ENCODE measurements around the gene AKAP13. TPM values are rescaled to one million over a fixed set of nuclear protein-coding genes. Genes with fewer than 3 reads are reported as not detected.

AKAP13 gene
- total RNA-seq, 2 experiments from 2014 or later = 85.1 to 104 TPM

DNA sequence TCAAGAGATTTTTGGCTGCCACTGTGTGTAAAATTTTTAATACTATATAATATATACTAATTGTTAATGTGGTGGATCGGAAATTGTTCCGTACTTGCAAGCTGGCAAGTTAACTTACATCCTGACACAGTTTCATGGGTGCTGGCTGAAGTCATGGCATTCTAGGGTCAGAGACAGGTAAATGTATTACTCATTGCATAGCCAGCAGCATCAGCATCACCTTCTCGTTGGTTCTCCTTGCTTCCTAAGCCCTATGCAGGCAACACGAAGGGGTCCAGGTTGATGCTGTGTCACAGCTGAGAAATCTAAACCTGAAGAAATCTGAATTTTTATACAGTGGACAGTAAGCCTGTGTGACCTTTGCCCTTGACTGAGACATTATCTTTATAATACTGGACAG, 251.6 kb downstream of the AKAP13 start:
- intact Hi-C loops (cut with DNase I, micrococcal nuclease) = no loop called here

DNA sequence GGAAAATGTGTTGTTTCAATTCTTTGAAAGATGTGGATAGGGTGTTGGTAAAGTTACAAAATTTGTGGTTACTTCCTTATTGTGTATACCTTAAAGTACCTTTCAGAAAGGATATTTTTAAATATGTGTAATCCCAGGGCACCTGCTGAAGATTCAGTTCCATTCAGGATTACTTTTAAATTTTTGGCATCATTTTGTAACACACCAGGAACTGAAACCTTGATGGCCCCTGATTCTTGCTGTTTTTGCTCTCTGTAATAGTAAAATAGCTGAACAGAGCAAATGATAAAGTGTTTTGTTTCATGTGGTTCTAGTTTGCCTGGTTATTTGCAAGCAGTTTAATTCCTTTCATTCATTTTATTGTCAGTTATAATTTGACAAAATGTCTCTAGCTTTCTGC, 253.5 kb downstream of the AKAP13 start:
- POLR2A ChIA-PET = no interaction called here
- no peaks in the 10 kb centered on the region for H3K9me3 Mint-ChIP-seq (ENCODE audit: low read depth)
- H3K27me3 Mint-ChIP-seq = no peaks in the 10 kb centered on the region
- no peak for ATAC-seq
- H3K4me3 Mint-ChIP-seq = no peak overlapping the region
- H3K27ac Mint-ChIP-seq = no peak overlapping the region
- H3K4me1 Mint-ChIP-seq = peaks cover 27% of the 10 kb centered on the region
- DNase-seq = no peak
- CTCF ChIA-PET = interaction anchor here (1.1 kb wide), 1 partner anchor 9 kb away, joined by 4 read pairs; no protein-coding TSS in a partner anchor
- H3K36me3 Mint-ChIP-seq (ENCODE audit: low read depth) = peaks cover 10% of the 10 kb centered on the region
- intact Hi-C loops (cut with DNase I, micrococcal nuclease) = no loop called here

More for the DNA sequence above, 251.6 kb downstream of the AKAP13 start:
- ChIA-PET POLR2A (no interaction called here), CTCF (no interaction called here)
- Mint-ChIP-seq H3K4me1 (peaks cover 32% of the 10 kb centered on the region), H3K4me3 (no peak overlapping the region), H3K27ac (no peak overlapping the region), H3K9me3 (ENCODE audit: low read depth) (no peaks in the 10 kb centered on the region), H3K36me3 (ENCODE audit: low read depth) (peaks cover 14% of the 10 kb centered on the region), H3K27me3 (no peaks in the 10 kb centered on the region)
- no peak for ATAC-seq
- DNase-seq = no peak

DNA sequence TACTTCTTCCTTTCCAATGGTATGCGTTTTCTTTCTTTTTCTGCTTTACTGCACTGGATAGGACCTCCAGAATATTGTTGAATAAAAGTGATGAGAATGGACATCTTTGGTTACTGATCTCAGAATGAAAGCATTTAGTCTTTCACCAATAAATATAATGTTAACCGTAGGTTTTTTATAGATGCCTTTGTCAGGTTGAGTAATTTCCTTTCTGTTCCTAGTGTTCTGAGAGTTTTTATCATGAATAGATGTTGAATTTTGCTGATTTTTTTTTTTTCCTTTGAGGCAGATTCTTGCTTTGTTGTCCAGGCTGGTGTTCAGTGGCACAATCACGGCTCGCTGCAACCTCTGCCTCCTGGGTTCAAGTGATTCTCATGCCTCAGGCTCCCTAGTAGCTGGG, 255.9 kb downstream of the AKAP13 start:
- no peak overlapping the region for H3K27ac Mint-ChIP-seq
- DNase-seq = no peak
- ChIA-PET CTCF (no interaction called here), POLR2A (no interaction called here)
- H3K36me3 Mint-ChIP-seq (ENCODE audit: low read depth) = peaks cover 21% of the 10 kb centered on the region
- H3K9me3 Mint-ChIP-seq (ENCODE audit: low read depth) = no peaks in the 10 kb centered on the region
- intact Hi-C loops (cut with DNase I, micrococcal nuclease) = no loop called here
- H3K4me1 Mint-ChIP-seq = peaks cover 34% of the 10 kb centered on the region
- no peak for ATAC-seq
- no peaks in the 10 kb centered on the region for H3K27me3 Mint-ChIP-seq
- H3K4me3 Mint-ChIP-seq = no peak overlapping the region

DNA sequence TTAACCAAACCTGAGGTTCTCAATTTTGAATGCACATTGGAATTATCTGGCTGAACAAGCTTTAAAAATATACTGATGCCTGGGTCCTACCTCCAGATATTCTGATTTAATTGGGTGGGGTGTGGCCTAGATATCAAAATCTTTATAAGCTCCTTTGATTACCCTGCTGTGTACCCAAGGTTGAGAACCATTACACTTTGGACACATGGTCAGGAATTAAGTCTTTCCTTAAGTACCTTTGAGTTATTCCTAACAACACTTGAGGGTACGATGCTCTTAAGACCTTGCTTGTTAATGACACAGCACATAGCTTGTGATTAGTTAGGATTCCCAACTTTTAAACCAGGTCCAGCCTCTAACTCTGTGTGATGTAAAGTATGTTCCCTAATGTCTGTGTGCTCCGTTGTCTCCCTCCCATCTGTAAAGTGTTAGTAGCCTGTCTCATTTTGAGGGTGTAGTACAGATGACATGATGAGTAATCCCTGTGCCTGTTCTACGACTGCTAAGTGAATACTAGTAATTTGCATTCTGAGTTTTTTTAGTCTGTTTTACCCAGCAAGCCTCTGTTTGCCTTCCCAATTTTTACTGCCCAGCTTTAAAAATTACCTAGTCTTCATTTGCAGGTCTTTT, 259.5 kb downstream of the AKAP13 start:
- no peak for DNase-seq
- Mint-ChIP-seq H3K27ac (peak overlapping the region; percentile 23), H3K9me3 (ENCODE audit: low read depth) (no peaks in the 10 kb centered on the region), H3K36me3 (ENCODE audit: low read depth) (peaks cover 32% of the 10 kb centered on the region), H3K27me3 (no peaks in the 10 kb centered on the region), H3K4me1 (peaks cover 50% of the 10 kb centered on the region), H3K4me3 (no peak overlapping the region)
- peak; percentile 94 for ATAC-seq
- CTCF ChIA-PET = interaction anchor here (1.1 to 1.2 kb wide), 2 partner anchors 17 to 33 kb away, joined by 4 to 6 read pairs; no protein-coding TSS in a partner anchor
- POLR2A ChIA-PET = no interaction called here
- intact Hi-C loops (cut with DNase I, micrococcal nuclease) = no loop called here

DNA sequence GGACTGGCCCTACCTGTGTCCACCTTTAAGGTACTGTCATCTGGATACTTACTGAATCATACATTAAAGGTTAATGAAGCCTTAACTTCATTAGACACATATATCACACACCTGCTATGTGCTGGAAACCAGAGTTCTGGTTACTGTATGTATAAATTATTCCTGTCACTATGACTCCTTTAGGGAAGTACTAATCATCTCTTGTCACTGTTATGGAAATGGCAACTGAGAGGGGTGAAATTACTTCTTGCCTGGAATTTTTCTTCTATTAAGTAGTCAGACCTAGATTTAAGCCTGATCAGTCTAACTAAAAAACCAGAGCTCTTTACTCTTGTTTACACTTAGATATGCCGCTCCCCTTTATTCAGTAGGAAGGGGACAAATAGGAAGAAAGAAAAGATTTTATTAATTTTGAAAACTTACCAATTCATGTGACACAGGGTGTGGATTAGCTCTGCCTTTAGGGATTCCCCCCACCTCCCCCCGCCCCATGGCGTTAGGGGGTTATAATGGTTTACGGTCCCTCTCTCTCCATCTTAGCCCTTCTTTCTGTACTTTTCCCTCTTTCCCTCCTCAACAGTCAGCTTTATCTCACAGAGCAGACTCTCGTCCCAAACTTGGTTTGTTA, 261.8 kb downstream of the AKAP13 start:
- H3K36me3 Mint-ChIP-seq (ENCODE audit: low read depth) = peaks cover 44% of the 10 kb centered on the region
- ATAC-seq = no peak
- peaks cover 59% of the 10 kb centered on the region for H3K4me1 Mint-ChIP-seq
- no peaks in the 10 kb centered on the region for H3K9me3 Mint-ChIP-seq (ENCODE audit: low read depth)
- intact Hi-C loops (cut with DNase I, micrococcal nuclease) = loop anchor here in 1 of 2 experiments (2.0 kb wide), 1 partner anchor 13 kb away; no protein-coding TSS in a partner anchor
- POLR2A ChIA-PET = interaction anchor here (0.7 kb wide), 1 partner anchor 62 kb away, joined by 3 read pairs; no protein-coding TSS in a partner anchor
- CTCF ChIA-PET = interaction anchor here (0.7 to 1.9 kb wide), 5 partner anchors 9 to 137 kb away, joined by 3 to 10 read pairs (median 3); no protein-coding TSS in a partner anchor
- no peak for DNase-seq
- H3K4me3 Mint-ChIP-seq = no peak overlapping the region
- no peak overlapping the region for H3K27ac Mint-ChIP-seq
- H3K27me3 Mint-ChIP-seq = no peaks in the 10 kb centered on the region

DNA sequence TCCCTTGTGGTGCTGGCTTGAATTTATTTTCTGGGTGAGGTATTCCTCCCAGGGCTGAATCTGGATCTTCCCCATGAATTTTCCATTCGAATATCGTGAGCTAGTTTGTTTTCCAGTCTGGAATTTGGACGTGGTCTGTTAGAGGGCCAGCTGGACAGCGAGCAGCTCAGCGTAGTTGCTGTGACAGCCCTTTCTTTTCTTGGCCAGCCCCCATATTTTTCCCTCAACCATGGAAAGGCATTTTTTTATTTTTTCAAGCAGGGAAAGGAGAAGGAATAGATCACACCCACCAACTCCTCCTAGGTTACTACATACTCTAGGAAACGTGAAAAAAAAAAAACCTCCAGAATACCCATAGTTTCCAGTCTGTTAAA, 262.3 kb downstream of the AKAP13 start:
- intact Hi-C loops (cut with DNase I, micrococcal nuclease) = loop anchor here in 1 of 2 experiments (2.0 kb wide), 1 partner anchor 14 kb away; no protein-coding TSS in a partner anchor
- H3K4me3 Mint-ChIP-seq = no peak overlapping the region
- no peak overlapping the region for H3K27ac Mint-ChIP-seq
- H3K36me3 Mint-ChIP-seq (ENCODE audit: low read depth) = peaks cover 48% of the 10 kb centered on the region
- no peak for ATAC-seq
- POLR2A ChIA-PET = interaction anchor here (0.7 kb wide), 1 partner anchor 62 kb away, joined by 3 read pairs; no protein-coding TSS in a partner anchor
- H3K4me1 Mint-ChIP-seq = peaks cover 62% of the 10 kb centered on the region
- CTCF ChIA-PET = interaction anchor here (0.7 to 1.9 kb wide), 5 partner anchors 10 to 138 kb away, joined by 3 to 10 read pairs (median 3); no protein-coding TSS in a partner anchor
- H3K9me3 Mint-ChIP-seq (ENCODE audit: low read depth) = no peaks in the 10 kb centered on the region
- no peak for DNase-seq
- no peaks in the 10 kb centered on the region for H3K27me3 Mint-ChIP-seq

DNA sequence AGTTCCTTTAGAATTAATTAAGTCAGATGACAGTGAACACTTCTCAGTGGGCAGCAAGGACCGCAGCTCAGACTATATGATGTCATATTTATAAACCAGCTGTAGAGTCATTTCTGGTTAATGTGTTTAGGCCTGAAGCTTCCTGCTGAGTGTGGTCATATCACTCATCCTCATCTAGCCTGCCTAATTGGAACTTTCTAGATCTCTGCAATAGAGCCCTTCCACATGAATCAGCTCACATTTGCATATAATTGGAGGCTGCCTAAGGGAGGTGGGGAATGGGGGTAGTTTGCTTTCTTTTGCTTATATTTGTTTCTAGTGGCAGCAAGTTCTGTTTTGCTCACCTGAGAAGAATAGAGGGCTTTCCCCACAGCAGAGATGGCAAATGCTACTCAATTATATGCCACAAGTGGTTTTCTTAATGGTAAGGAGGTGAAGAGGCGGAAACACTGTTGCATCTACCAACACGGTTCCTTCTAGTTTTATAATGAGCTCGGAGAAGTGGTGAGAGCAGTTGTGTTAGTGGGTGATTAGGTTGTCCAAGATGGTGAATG, 266.2 kb downstream of the AKAP13 start:
- H3K27ac Mint-ChIP-seq = peak overlapping the region; percentile 90
- H3K4me1 Mint-ChIP-seq = peaks cover 64% of the 10 kb centered on the region
- H3K27me3 Mint-ChIP-seq = no peaks in the 10 kb centered on the region
- ChIA-PET CTCF (interaction anchor here (0.6 to 1.6 kb wide), 13 partner anchors 18 to 240 kb away, joined by 3 to 6 read pairs (median 3); no protein-coding TSS in a partner anchor), POLR2A (interaction anchor here (0.6 to 1.4 kb wide), 15 partner anchors 21 to 95 kb away, joined by 3 to 10 read pairs (median 4); no protein-coding TSS in a partner anchor)
- no peaks in the 10 kb centered on the region for H3K9me3 Mint-ChIP-seq (ENCODE audit: low read depth)
- H3K4me3 Mint-ChIP-seq = no peak overlapping the region
- ATAC-seq (peak; percentile 84), DNase-seq (peak; percentile 48)
- intact Hi-C loops (cut with DNase I, micrococcal nuclease) = loop anchor here (1.0 to 5.0 kb wide), 8 partner anchors 22 to 239 kb away; no protein-coding TSS in a partner anchor
- peaks cover 38% of the 10 kb centered on the region for H3K36me3 Mint-ChIP-seq (ENCODE audit: low read depth)

DNA sequence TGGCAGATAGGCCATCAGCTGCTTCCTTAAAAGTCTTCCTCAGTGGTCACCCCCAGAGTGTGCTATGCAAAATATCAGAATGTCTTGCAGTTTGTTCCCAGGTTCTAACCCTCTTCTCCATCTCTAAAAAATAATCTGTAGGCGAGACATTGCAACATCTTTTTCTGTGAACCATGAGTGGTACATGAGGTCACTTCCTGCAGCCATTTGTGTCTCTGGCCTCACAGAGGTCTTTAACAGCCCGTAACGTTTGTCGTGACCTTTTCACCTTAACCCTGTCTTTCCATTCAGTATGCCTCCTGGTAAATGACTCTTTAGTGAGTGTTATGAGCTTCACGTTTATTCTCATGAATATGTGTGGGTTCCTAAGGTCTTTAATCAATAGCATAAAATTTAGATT, 269.0 kb downstream of the AKAP13 start:
- intact Hi-C loops (cut with DNase I, micrococcal nuclease) = loop anchor here (1.0 to 5.0 kb wide), 5 partner anchors 18 to 242 kb away; no protein-coding TSS in a partner anchor
- ChIA-PET CTCF (interaction anchor here (0.6 to 1.7 kb wide), 3 partner anchors 66 to 74 kb away, joined by 3 read pairs; no protein-coding TSS in a partner anchor), POLR2A (interaction anchor here (0.8 kb wide), 1 partner anchor 68 kb away, joined by 3 read pairs; no protein-coding TSS in a partner anchor)
- H3K4me1 Mint-ChIP-seq = peaks cover 49% of the 10 kb centered on the region
- H3K27ac Mint-ChIP-seq = peak overlapping the region; percentile 98
- no peak overlapping the region for H3K4me3 Mint-ChIP-seq
- H3K9me3 Mint-ChIP-seq (ENCODE audit: low read depth) = no peaks in the 10 kb centered on the region
- ATAC-seq (peak; percentile 58), DNase-seq (peak; percentile 62)
- no peaks in the 10 kb centered on the region for H3K27me3 Mint-ChIP-seq
- peaks cover 29% of the 10 kb centered on the region for H3K36me3 Mint-ChIP-seq (ENCODE audit: low read depth)

DNA sequence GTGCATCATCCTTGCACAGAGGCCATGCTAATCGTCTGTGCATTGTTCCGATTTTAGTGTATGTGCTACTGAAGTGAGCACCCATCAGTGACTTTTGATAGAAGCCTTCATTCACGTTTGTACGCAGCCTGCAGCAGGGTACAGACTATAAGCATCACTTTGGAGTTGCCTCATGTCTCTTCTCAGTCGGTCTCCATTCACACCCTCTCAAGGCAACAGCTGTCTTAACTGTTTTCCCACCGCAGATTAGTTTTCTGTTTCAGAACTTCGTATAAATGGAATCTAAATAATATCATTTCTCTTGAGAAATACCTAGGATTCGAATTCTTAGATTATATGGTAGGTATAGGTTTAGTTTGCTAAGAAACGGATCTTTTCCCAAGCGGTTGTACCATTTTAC, 271.1 kb downstream of the AKAP13 start:
- Mint-ChIP-seq H3K27ac (no peak overlapping the region), H3K27me3 (no peaks in the 10 kb centered on the region), H3K9me3 (ENCODE audit: low read depth) (no peaks in the 10 kb centered on the region), H3K4me1 (peaks cover 34% of the 10 kb centered on the region), H3K4me3 (no peak overlapping the region), H3K36me3 (ENCODE audit: low read depth) (peaks cover 22% of the 10 kb centered on the region)
- ChIA-PET CTCF (no interaction called here), POLR2A (no interaction called here)
- intact Hi-C loops (cut with DNase I, micrococcal nuclease) = no loop called here
- no peak for DNase-seq
- no peak for ATAC-seq

DNA sequence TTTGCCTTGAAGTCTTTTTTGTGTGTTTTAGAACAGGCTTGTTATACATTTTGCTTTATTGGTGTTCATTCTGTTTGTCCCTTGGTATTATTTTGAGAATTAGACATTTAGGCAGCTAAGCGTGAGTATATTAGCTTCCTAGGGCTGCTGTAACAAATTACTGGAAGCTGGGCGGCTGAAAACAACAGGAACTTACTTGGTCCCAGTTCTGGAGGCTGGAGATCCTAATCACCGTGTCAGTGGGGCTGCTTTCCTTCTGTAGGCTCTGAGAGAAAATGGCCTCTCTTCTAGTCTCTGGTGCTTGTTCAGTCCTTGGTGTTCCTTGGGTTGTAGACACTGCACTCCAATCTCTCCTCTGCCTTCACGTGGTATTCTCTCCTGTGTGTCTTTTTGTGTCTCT, 272.1 kb downstream of the AKAP13 start:
- H3K9me3 Mint-ChIP-seq (ENCODE audit: low read depth) = no peaks in the 10 kb centered on the region
- H3K27ac Mint-ChIP-seq = no peak overlapping the region
- intact Hi-C loops (cut with DNase I, micrococcal nuclease) = no loop called here
- peaks cover 22% of the 10 kb centered on the region for H3K36me3 Mint-ChIP-seq (ENCODE audit: low read depth)
- H3K4me1 Mint-ChIP-seq = peaks cover 27% of the 10 kb centered on the region
- ChIA-PET POLR2A (no interaction called here), CTCF (interaction anchor here (0.5 kb wide), 1 partner anchor 58 kb away, joined by 5 read pairs; no protein-coding TSS in a partner anchor)
- H3K4me3 Mint-ChIP-seq = no peak overlapping the region
- ATAC-seq (no peak), DNase-seq (no peak)
- no peaks in the 10 kb centered on the region for H3K27me3 Mint-ChIP-seq

DNA sequence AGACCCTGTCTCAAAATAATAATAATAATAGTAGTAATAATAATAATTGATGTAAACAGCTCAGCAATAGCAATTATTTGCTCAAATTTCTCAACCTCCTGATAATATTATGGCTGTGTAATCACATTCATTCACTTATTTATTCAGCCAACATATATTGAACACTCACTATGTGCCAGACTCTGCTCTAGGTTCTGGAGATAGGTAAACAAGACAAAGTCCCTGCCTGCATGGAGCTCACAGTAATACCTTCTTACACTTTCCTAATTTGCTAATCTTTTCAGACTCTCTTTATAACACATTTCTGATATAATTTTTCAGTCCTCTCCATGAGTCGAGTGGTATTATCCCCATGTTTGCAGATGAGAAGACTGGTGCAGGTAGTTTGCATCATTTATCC, 276.7 kb downstream of the AKAP13 start:
- intact Hi-C loops (cut with DNase I, micrococcal nuclease) = no loop called here
- no peaks in the 10 kb centered on the region for H3K9me3 Mint-ChIP-seq (ENCODE audit: low read depth)
- H3K27me3 Mint-ChIP-seq = no peaks in the 10 kb centered on the region
- no peak for DNase-seq
- H3K36me3 Mint-ChIP-seq (ENCODE audit: low read depth) = peaks cover 29% of the 10 kb centered on the region
- no peak for ATAC-seq
- no peak overlapping the region for H3K4me3 Mint-ChIP-seq
- ChIA-PET CTCF (interaction anchor here (0.8 kb wide), 1 partner anchor 12 kb away, joined by 3 read pairs; no protein-coding TSS in a partner anchor), POLR2A (no interaction called here)
- peaks cover 3% of the 10 kb centered on the region for H3K4me1 Mint-ChIP-seq
- H3K27ac Mint-ChIP-seq = no peak overlapping the region

Data from activated CD4-positive, alpha-beta T cell treated with anti-CD3 and anti-CD28 coated beads for 36 hours (primary cell).